ENCODE data around the gene BLMH. TPM values are rescaled to one million over a fixed set of nuclear protein-coding genes. Genes with fewer than 3 reads are reported as not detected.

BLMH gene
- polyA plus RNA-seq, 1 experiment, result 20.3 TPM

GRCh38 chr17:30219833-30220232, 71.9 kb downstream of the BLMH start:
- CTCF ChIA-PET, result no interaction called here
- peaks cover 43% of the 10 kb centered on the region for H3K27me3 ChIP-seq (ENCODE audit: control insufficient read depth, insufficient read depth, low read length)
- TF ChIP-seq, protein P1, sequence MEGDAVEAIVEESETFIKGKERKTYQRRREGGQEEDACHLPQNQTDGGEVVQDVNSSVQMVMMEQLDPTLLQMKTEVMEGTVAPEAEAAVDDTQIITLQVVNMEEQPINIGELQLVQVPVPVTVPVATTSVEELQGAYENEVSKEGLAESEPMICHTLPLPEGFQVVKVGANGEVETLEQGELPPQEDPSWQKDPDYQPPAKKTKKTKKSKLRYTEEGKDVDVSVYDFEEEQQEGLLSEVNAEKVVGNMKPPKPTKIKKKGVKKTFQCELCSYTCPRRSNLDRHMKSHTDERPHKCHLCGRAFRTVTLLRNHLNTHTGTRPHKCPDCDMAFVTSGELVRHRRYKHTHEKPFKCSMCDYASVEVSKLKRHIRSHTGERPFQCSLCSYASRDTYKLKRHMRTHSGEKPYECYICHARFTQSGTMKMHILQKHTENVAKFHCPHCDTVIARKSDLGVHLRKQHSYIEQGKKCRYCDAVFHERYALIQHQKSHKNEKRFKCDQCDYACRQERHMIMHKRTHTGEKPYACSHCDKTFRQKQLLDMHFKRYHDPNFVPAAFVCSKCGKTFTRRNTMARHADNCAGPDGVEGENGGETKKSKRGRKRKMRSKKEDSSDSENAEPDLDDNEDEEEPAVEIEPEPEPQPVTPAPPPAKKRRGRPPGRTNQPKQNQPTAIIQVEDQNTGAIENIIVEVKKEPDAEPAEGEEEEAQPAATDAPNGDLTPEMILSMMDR (IDR thresholded peaks at IDR 0.05; ENCODE audit: low read depth, low read length), result no peak

DNA sequence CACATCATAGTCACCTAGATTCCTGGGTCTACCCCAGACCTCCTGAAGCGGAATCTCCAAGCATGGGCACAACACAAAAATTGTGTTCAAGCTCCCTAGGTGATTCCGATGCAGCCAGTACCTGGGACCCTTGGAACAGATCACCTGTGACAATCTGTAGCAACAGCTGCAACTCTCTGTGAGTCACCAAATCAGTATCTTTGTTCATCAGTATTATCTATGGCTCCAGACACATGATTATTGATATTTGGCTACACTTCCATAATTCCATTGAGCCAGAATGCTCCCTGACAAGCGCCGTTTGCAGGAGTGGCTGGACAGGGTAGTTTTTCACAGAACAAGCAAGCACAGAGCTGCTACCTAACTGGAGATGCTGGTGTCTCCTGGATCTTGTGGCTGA, 72.4 kb downstream of the BLMH start:
- no peak for DNase-seq (ENCODE audit: low read depth, low spot score)
- POLR2A ChIA-PET, result no interaction called here
- Histone ChIP-seq H3K27me3 (ENCODE audit: control insufficient read depth, insufficient read depth, low read length) (peaks cover 39% of the 10 kb centered on the region), H3K27ac (ENCODE audit: low read depth, low read length) (no peak overlapping the region), H3K4me3 (ENCODE audit: low read depth, low read length) (no peak overlapping the region), H3K9me3 (ENCODE audit: control insufficient read depth, insufficient read depth, low read length) (no peaks in the 10 kb centered on the region)
- TF ChIP-seq, protein P1 (IDR thresholded peaks at IDR 0.05; ENCODE audit: low read depth, low read length), result no peak
- CTCF ChIA-PET, result no interaction called here

More at GRCh38 chr17:30219833-30220232, 71.9 kb downstream of the BLMH start:
- H3K27ac ChIP-seq (ENCODE audit: low read depth, low read length), result no peak overlapping the region
- no peak overlapping the region for H3K4me3 ChIP-seq (ENCODE audit: low read depth, low read length)
- POLR2A ChIA-PET, result no interaction called here
- no peak for DNase-seq (ENCODE audit: low read depth, low spot score)
- no peaks in the 10 kb centered on the region for H3K9me3 ChIP-seq (ENCODE audit: control insufficient read depth, insufficient read depth, low read length)

- TF ChIP-seq, protein P1 (IDR thresholded peaks at IDR 0.05; ENCODE audit: low read depth, low read length), result no peak
- Histone ChIP-seq H3K4me3 (ENCODE audit: low read depth, low read length) (no peak overlapping the region), H3K9me3 (ENCODE audit: control insufficient read depth, insufficient read depth, low read length) (no peaks in the 10 kb centered on the region), H3K27ac (ENCODE audit: low read depth, low read length) (no peak overlapping the region), H3K27me3 (ENCODE audit: control insufficient read depth, insufficient read depth, low read length) (peaks cover 39% of the 10 kb centered on the region)
- ChIA-PET CTCF (no interaction called here), POLR2A (no interaction called here)
- no peak for DNase-seq (ENCODE audit: low read depth, low spot score)
These were observed 72.9 kb downstream of the BLMH start for GRCh38 chr17:30218799-30219198.

DNA sequence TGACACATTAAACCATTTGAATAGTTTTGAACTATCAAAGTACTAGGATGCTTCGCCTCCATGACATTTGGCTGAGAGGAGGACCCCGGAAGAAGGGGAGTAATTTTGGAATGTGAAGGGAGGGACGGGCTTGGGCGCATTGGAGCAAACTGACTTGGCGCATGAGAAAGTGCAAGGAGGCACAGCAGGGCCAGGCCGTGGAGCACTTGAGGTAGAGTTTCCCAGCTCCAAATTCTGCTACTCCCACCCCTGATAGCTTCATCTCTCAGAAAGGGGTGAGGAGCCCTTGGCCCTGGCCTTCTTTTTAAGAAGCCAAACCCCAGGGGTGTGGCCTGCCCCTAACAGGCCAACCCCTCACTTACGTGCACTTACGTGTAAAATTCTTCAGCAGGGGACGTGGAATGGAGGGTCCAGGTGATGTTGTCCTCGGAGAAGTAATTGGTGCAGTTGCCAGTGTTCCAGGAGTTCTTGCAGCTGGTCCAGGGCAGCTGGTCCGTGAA, 73.9 kb downstream of the BLMH start:
- TF ChIP-seq, protein P1 (IDR thresholded peaks at IDR 0.05; ENCODE audit: low read depth, low read length), result no peak
- H3K27ac ChIP-seq (ENCODE audit: low read depth, low read length), result no peak overlapping the region
- no peak overlapping the region for H3K4me3 ChIP-seq (ENCODE audit: low read depth, low read length)
- POLR2A ChIA-PET, result no interaction called here
- CTCF ChIA-PET, result interaction anchor here (0.8 kb wide), 1 partner anchor 90 kb away, joined by 3 read pairs; no protein-coding TSS in a partner anchor
- DNase-seq (ENCODE audit: low read depth, low spot score), result no peak
- peaks cover 38% of the 10 kb centered on the region for H3K27me3 ChIP-seq (ENCODE audit: control insufficient read depth, insufficient read depth, low read length)
- H3K9me3 ChIP-seq (ENCODE audit: control insufficient read depth, insufficient read depth, low read length), result no peaks in the 10 kb centered on the region

DNA sequence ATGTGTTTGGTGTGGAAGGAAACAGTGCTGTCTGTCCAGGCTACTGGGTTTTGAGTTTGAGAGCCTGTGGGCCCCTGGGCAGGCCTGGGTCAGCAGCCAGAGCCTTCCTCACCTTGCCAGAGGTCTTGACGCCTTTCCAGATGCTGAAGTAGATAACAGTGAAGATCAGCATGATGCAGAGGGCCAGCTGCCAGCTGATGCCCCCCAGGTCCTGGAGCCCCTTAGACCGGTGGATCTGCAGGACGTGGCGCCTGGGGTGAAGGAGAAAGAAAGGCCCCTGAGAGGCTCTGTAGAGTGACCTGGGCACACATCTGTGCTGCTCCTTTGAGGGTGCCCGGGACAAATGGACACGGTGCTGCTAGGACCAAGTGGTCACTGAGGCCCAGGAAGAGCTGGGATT, 74.7 kb downstream of the BLMH start:
- DNase-seq (ENCODE audit: low read depth, low spot score), result no peak
- TF ChIP-seq, protein P1 (IDR thresholded peaks at IDR 0.05; ENCODE audit: low read depth, low read length), result no peak
- CTCF ChIA-PET, result interaction anchor here (0.8 kb wide), 1 partner anchor 89 kb away, joined by 3 read pairs; no protein-coding TSS in a partner anchor
- Histone ChIP-seq H3K27ac (ENCODE audit: low read depth, low read length) (no peak overlapping the region), H3K9me3 (ENCODE audit: control insufficient read depth, insufficient read depth, low read length) (no peaks in the 10 kb centered on the region), H3K27me3 (ENCODE audit: control insufficient read depth, insufficient read depth, low read length) (peaks cover 36% of the 10 kb centered on the region), H3K4me3 (ENCODE audit: low read depth, low read length) (no peak overlapping the region)
- POLR2A ChIA-PET, result no interaction called here

Data from AG04450 (cell line).